NCI-H748 treated with DMSO at 0.1 percent for 48 hours (cell line): Measurements from ENCODE around the gene PNPLA8.
"Not testable (repeated sequence)": the region's sequence is repeated elsewhere in the genome, so short reads cannot be mapped to it uniquely, and the experiment has no call there.

ENCODE experiments used
- DNase-seq: peaks from one replicate; lab custom pipeline; 2025; lab: John Stamatoyannopoulos, UW

PNPLA8 gene

DNA sequence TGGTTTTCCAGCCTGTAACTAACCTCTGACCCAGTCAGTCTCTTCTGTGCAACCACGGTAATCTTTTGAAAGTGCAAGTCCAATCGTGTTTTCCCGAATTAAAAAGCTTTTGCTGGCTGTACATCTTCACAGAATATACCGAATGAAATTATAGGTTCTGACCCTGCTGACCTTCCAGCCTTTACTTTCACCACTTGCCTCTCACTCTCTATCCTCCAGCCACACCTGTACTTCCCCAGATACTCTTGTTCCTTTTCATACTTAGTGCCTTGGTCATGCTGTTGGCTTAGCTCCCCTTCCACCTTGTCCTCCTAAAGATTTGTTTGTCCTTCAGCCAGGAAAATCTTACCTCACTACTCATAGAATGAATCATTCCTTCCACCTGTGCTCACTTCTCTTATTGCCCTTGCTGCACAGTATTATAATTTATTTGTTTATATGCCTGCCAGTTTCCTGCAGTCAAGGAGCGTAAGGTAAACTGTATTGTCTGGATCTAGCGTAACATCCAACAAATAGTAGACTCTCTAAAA, 2.3 kb upstream of the PNPLA8 start:
- DNase-seq: no peak

DNA sequence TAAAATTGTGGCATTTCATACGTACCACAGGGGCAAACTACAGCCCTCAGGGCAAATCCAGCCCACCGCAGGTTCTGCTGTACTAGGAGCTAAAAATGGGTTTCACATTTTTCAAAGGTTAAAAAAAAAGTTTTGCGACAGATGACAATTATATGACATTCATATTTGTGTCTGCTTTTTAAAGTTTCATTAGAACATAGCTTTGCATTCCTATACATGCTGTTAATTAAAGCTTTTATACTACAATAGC, 758 bp upstream of the PNPLA8 start:
- no peak for DNase-seq

DNA sequence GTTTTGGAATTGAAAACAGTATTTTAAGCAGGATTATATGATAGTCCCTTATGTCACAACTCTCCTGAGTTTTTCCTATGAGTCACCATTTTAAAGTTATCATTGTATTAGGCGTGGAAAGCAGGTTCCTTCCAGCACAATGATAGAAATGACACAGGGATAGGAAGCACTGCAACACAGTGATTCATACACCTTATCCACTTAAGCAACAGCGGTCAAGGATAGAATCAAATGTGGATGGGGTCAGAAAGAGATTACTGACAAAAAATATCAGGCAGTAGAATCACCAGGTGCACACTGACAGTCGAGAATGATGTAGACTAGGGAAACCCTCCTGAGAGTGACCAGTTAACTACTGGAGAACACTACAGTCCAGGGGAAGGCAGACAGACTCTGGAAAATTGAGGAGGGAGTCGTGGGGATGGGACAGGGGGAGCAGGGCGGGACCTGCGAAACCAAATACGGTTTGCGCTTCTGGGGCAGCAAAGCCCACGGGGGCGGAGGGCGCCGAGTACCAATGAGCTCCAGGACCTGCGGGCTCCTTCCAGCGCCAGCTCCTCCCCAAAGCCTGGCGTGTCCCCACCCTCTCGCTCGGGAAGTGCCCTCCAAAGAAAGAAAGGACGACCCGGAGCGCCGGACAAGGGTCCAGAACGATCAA, 479 bp downstream of the PNPLA8 start:
- DNase-seq: peak; percentile 78

DNA sequence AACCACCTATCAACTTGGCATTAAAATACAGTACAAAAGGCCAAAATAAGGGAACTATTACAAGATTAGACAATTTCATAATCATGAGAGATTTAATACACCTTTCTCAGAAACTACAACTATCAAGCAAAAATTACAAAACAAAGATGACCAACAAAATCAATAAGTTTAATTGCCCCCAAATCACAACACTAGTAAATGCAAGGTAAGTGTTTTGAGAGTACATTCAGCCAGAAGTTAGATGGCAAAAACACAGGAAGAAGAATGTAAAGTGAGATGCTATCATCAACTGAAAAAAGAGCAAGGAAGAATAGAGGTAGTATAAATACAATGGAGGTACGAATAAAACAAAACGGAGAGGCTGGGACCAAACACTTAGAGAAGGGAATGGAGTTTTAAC, 3.2 kb downstream of the PNPLA8 start:
- no peak for DNase-seq

DNA sequence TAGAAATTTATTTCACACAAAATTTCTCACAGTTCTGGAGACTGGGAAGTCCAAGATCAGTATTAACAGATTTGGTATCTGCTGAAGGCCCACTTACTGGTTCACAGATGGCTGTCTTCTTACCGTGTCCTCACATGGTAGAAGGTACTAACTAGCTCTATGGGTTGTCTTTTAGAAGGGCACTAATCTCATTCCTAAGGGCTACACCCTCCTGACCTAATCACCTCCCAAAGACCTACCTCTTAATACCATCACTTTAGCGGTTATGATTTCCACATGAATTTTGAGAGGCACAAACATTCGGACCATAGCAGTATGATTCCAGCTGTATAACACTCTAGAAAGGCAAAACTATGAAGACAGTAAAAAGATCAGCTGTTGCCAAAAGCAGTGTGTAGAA, 8.0 kb downstream of the PNPLA8 start:
- DNase-seq: no peak

GRCh38 chr7:108515630-108516029, 10.3 kb downstream of the PNPLA8 start:
- no peak for DNase-seq

DNA sequence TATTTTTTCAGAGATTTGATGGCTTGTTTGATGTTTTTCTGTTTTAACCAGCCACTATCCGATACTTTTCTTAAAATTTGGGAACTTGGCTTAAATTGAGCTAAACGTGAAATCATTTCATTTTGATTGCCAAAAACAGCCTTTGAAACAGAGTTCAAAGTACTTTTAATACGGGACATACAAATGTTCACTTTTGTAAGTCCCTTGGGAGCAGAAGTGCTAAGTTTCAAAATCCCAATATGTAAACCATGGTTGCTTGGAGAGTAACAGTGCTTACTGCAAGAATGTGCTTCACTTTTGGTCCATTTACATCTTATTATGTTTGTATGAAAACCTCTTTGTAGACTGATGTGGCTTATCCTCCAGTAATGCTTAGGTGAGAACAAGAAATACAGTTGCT, 10.9 kb downstream of the PNPLA8 start:
- no peak for DNase-seq

GRCh38 chr7:108511939-108512338, 14.0 kb downstream of the PNPLA8 start:
- no peak for DNase-seq

- not testable (repeated sequence) for DNase-seq
These were observed 21.4 kb downstream of the PNPLA8 start for GRCh38 chr7:108504576-108504975.

DNA sequence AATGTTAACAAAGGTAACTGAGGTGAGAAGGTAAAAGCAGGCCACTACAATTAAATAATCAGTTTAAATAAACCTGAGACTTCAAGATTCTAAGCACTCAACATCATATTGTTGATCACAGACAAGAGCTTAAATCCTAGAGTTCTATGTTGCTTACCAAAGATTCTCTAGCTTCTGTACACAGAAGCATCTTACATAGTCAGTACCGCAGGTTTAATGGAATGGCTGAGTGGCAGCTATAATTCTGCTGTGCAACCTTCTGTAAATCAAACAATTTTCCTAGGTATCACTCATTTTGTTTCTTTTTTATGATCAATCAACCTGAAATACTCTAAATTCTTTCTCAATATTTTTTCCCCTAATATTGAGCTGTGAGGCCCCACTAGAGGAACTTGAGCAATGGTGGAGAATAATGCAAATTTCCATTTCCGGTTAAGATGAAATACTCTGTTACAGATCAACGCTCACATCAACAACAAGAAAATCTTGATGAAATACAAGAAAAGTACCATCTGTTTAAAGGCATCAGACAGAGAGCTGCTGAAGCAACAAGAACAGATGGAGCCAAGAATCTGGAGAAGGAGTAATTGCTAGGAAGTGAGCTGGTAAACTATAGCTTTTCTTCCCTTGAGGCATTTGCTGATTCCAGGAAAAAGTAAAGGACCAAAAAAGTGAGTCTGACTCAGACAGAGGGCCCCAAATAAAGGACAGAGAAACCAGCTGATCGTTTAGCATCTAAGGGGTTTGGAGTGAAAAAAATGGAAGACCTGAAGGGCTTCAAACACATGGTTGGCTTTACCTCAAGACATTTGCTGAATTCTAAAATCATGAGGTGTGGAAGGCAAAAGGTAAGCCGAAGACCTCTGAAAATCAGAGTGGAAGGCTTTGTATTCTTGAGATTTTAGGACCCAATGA, 22.6 kb downstream of the PNPLA8 start:
- DNase-seq: no peak

- no peak for DNase-seq
These were observed 26.4 kb downstream of the PNPLA8 start for GRCh38 chr7:108499566-108499965.

DNA sequence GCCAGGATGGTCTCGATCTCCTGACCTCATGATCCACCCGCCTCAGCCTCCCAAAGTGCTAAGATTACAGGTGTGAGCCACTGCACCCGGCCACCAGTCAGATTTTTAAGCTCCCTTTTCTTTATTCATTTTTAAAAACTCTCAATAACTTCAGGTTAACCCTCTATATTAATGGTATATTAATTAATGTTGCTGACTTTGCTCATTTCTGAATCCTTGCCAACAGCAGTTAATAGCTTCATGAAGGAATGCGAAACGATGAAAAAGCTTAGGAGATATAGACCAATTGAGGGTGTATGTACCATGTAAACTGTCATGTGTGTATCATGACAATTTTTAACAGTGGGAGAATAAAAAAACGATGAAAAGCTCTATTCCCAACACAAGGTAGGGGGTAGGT, 27.5 kb downstream of the PNPLA8 start:
- no peak for DNase-seq

DNA sequence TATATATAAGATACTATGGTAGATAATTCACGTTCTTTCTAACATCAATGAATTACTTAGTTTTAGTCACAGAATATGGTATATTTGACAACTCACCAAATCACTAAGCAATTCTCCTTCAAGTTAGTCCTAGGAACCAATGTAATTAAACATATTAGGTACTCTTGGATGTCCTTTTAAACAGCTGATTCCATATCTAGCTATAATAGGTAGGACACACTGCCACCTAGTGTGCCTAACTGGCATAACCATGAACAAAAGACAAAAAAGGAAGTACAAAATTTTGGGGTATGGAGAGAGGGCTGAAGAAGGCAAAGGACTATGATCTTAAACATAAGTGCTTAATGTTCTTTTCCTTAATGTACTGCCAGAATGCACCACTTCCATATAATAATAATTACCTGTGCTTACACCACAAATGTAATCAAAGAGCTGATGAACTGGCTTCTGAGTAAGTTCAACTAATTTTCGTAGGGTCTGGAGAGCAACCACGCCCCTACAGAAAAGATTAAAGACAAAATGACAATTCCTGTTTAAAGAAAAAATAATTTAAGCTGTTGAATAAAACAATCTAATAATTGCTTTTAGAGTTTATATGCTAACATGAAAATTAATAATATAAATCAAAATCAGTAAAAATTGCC, 28.7 kb downstream of the PNPLA8 start:
- DNase-seq: peak; percentile 42

DNA sequence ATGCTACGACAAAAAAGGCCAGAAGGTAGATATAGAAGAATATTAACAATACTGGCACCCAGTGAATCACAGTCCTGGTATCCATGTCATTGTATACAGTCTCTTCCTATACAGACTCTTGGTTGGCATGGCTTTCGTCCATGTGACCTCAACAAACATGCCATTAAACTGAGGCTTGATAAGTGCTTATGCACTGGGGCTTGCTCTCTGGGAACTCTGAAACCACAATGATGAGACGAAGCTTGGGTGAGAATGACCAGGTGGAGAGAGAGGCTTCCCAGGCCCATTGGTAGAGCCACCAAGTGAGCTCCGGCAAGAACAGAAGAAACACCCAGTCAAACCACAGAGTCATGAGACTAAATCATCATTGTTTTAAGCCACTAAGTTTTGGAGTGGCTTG, 33.2 kb downstream of the PNPLA8 start:
- DNase-seq: no peak

DNA sequence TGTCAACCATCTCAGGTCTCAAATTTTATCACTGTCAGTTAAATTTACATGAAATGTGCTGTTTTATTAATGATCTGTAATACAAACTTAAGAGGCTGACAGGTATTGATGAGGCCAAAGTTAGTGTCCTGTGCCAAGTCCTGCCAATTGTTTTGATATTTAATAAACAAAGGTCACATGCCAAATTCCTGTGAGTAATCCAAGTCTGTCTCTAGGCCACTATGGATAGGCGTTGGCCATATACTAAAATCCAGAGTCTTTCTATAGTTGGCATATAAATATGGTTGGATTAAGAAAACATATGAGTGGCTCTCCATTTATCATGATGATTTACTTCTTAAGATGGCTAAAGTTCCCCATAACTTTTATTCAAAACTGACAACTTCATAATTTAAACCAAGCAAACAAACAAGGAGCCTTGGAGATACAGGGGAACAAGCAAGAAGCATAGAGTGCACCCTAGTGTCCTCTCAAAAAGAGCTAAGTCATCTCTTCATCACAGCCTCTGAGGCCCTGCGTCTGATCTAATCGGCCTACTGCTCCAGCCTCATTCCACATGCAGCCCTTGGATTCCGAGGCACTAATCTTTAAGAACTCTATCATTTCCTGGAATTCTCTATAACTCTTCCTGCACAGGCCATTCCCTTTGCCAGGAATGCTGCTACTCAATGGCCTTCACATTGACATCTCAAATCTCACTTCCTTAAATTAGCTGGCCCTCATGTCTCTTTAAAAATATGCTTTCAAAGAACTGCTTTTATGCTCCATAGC, 37.0 kb downstream of the PNPLA8 start:
- DNase-seq: no peak

- DNase-seq: no peak
These were observed 38.3 kb downstream of the PNPLA8 start for GRCh38 chr7:108487646-108488045.

GRCh38 chr7:108486291-108486966, 39.5 kb downstream of the PNPLA8 start:
- DNase-seq: no peak

GRCh38 chr7:108484137-108484536, 41.8 kb downstream of the PNPLA8 start:
- no peak for DNase-seq

DNA sequence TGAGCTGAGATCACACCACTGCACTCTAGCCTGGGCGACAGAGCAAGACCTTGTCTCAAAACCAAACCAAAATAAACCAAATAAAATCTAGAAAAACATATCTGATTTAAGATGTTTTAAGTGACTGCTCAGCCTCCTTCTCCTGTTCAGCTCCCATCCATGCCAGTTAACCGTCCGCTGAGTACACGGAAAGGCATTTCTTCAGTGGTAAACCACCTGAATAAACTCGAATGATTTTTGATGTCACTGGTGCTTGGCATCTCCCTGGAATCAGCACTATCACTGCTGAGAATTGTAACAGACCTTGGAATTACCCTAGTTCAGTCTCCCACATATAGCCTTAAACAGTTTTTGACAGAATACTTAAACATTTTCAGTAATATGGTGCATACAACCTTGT, 45.6 kb downstream of the PNPLA8 start:
- no peak for DNase-seq

DNA sequence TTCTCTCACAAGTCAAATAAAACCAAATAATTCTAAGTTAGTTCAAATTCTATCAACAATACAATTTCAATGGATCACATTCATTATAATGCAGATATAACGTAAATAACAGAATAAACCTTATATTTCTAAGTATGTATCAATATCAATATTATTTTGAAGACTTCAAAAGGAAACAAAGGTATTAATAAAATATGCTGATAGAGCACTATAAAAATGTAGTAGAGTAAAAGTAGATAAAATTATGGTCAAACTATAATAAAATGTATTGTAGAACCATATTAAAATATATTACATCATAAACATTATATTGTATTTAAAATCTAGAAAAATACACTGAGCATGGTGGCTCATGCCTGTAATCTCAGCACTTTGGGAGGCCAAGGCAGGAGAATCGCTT, 46.2 kb downstream of the PNPLA8 start:
- no peak for DNase-seq

GRCh38 chr7:108479118-108479517, 46.8 kb downstream of the PNPLA8 start:
- DNase-seq: no peak

DNA sequence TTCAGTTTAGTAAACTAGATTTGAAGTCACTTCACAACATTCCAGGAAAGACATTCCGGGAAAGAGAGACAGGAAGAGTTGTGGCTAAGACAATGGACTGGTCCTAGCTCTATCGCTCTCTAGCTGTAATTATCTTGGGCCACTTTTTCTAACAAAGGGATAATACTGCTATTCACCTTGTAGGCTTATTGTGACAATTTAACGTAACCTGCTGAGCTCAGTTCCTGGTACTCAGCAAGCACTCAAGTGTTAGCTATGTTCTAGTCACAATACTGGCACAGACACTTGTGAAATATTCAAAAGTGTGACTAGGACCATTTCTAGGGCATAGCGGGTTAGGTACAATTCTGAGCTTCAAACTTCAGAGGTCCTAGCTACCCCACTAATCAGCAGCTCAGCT, 57.7 kb downstream of the PNPLA8 start:
- no peak for DNase-seq
